H1 (cell line): ENCODE data around the gene STARD8. TPM values are rescaled to one million over a fixed set of nuclear protein-coding genes. Genes with fewer than 3 reads are reported as not detected.

ENCODE experiments used
- CTCF ChIA-PET: fragments of 300-600 bp; sonication (Branson Sonifier 250); formaldehyde crosslinking; loops from one replicate; lab custom pipeline; 2021; ENCODE audit not compliant: partially characterized antibody; lab: Charles Lee
- POLR2A ChIA-PET: fragments of 300-600 bp; sonication (Branson Sonifier 250); formaldehyde crosslinking; loops from one replicate; lab custom pipeline; 2021; ENCODE audit warnings: inconsistent platforms; ENCODE audit not compliant: partially characterized antibody; lab: Charles Lee
- DNase-seq, 2 experiments: peaks; one replicate each; pipeline versions ENCODE4 v3.0.0 to v3.0.0-alpha.2; 2010 to 2022; ENCODE audit warnings: low spot score in 2 of 2, low read depth in 1 of 2, mixed read lengths in 1 of 2
- FAIRE-seq: peaks from 2 replicates; lab custom pipeline; 2011; peaks lifted over from hg19 to GRCh38; lab: Jason Lieb, UNC
- H2AFZ ChIP-seq: 2 replicates; pipeline ENCODE4 v1.8.1; 2012; ENCODE audit warnings: low read length, inconsistent platforms
- H2AK5ac ChIP-seq: 2 replicates; pipeline ENCODE4 v1.6.1; 2013; ENCODE audit warnings: low read depth, low read length
- H2BK120ac ChIP-seq: replicated peaks from 2 replicates; pipeline ENCODE3; 2013; ENCODE audit warnings: low read depth, low read length, inconsistent platforms
- H2BK12ac ChIP-seq: 2 replicates; pipeline ENCODE4 v1.6.1; 2013; ENCODE audit warnings: low read depth, low read length
- H2BK15ac ChIP-seq: 2 replicates; pipeline ENCODE4 v1.6.1; 2013; ENCODE audit warnings: low read length
- H2BK20ac ChIP-seq: 2 replicates; pipeline ENCODE4 v1.6.1; 2013; ENCODE audit warnings: low read length
- H2BK5ac ChIP-seq: 2 replicates; pipeline ENCODE4 v1.6.1; 2013; ENCODE audit warnings: low read depth, low read length
- H3K14ac ChIP-seq: 2 replicates; pipeline ENCODE4 v1.6.1; 2013; ENCODE audit warnings: inconsistent platforms; ENCODE audit not compliant: insufficient read length
- H3K18ac ChIP-seq: 2 replicates; pipeline ENCODE4 v1.6.1; 2013; ENCODE audit warnings: low read length; ENCODE audit errors: extremely low read depth
- H3K23ac ChIP-seq: 2 replicates; pipeline ENCODE4 v1.6.1; 2013; ENCODE audit warnings: inconsistent platforms; ENCODE audit not compliant: insufficient read length
- H3K23me2 ChIP-seq: 2 replicates; pipeline ENCODE4 v1.6.1; 2013; ENCODE audit warnings: low read depth, low read length
- H3K27ac ChIP-seq: 2 replicates; pipeline ENCODE4 v1.6.1; 2011; ENCODE audit warnings: low read depth, low read length, inconsistent platforms
- H3K27me3 ChIP-seq, 4 experiments: replicated peaks in 1 of 4; 1 replicate in 1 of 4; 2 replicates in 3 of 4; pipeline versions ENCODE4 v1.6.1 to v1.8.1; 2011 to 2013; ENCODE audit warnings: low read length in 3 of 4, mild to moderate bottlenecking in 3 of 4, inconsistent platforms in 2 of 4, mixed read lengths in 2 of 4, moderate library complexity in 1 of 4; ENCODE audit not compliant: control insufficient read depth in 3 of 4, insufficient read depth in 3 of 4; ENCODE audit errors: extremely low read depth in 1 of 4
- H3K36me3 ChIP-seq, 4 experiments: 2 replicates each; pipeline versions ENCODE4 v1.6.1 to v1.8.1; 2011 to 2013; ENCODE audit warnings: mild to moderate bottlenecking in 4 of 4, low read length in 3 of 4, moderate library complexity in 2 of 4, control low read depth in 1 of 4, inconsistent platforms in 1 of 4; ENCODE audit not compliant: insufficient read depth in 4 of 4, control insufficient read depth in 2 of 4
- H3K4ac ChIP-seq: replicated peaks from 2 replicates; pipeline ENCODE3; 2013; ENCODE audit warnings: low read length, low read depth, mixed read lengths, inconsistent platforms; ENCODE audit not compliant: insufficient read length
- H3K4me1 ChIP-seq, 4 experiments: replicated peaks in 1 of 4; 1 replicate in 1 of 4; 2 replicates in 3 of 4; pipeline versions ENCODE4 v1.6.1 to v1.8.1; 2011 to 2013; ENCODE audit warnings: low read length in 3 of 4, inconsistent platforms in 2 of 4, mixed read lengths in 1 of 4; ENCODE audit not compliant: insufficient read depth in 4 of 4, control insufficient read depth in 3 of 4
- H3K4me2 ChIP-seq, 2 experiments: 2 replicates each; pipeline versions ENCODE4 v1.6.1 to v1.8.1; 2011 to 2013; ENCODE audit warnings: low read depth in 2 of 2, low read length in 2 of 2, control low read depth in 1 of 2, inconsistent platforms in 1 of 2, mild to moderate bottlenecking in 1 of 2; ENCODE audit not compliant: insufficient read depth in 1 of 2
- H3K4me3 ChIP-seq, 4 experiments: fragments of 200-600, 300-600 bp in 1 of 4; sonication (generic), shearing (Covaris generic), sonication (Bioruptor Twin) in 1 of 4; 2 replicates each; pipeline versions ENCODE4 v1.5.1 to v1.8.1; 2011 to 2016; ENCODE audit warnings: low read length in 4 of 4, low read depth in 3 of 4, control low read depth in 2 of 4, inconsistent platforms in 2 of 4, mild to moderate bottlenecking in 2 of 4, mixed read lengths in 1 of 4, moderate library complexity in 1 of 4; ENCODE audit not compliant: insufficient read depth in 2 of 4; ENCODE audit errors: extremely low read depth in 1 of 4
- H3K56ac ChIP-seq: replicated peaks from 2 replicates; pipeline ENCODE3; 2013; ENCODE audit warnings: low read depth, mild to moderate bottlenecking, mixed read lengths, low read length, inconsistent platforms; ENCODE audit not compliant: insufficient read length
- H3K79me1 ChIP-seq: 2 replicates; pipeline ENCODE4 v1.6.1; 2013; ENCODE audit warnings: low read depth, low read length, control low read depth
- H3K79me2 ChIP-seq, 2 experiments: 2 replicates each; pipeline versions ENCODE4 v1.6.1 to v1.8.1; 2012 to 2013; ENCODE audit warnings: low read length in 2 of 2, mild to moderate bottlenecking in 2 of 2, inconsistent platforms in 1 of 2; ENCODE audit not compliant: insufficient read depth in 2 of 2, control insufficient read depth in 1 of 2
- H3K9ac ChIP-seq, 4 experiments: replicated peaks in 1 of 4; 1 replicate in 1 of 4; 2 replicates in 3 of 4; pipeline versions ENCODE4 v1.6.1 to v1.8.1; 2011 to 2013; ENCODE audit warnings: low read depth in 3 of 4, low read length in 3 of 4, control low read depth in 2 of 4, mild to moderate bottlenecking in 2 of 4, moderate library complexity in 2 of 4, inconsistent platforms in 1 of 4; ENCODE audit errors: extremely low read depth in 1 of 4
- H3K9me3 ChIP-seq, 2 experiments: 2 replicates each; pipeline versions ENCODE4 v1.6.1 to v1.8.1; 2012 to 2013; ENCODE audit warnings: mild to moderate bottlenecking in 2 of 2, moderate library complexity in 2 of 2, control low read depth in 1 of 2, inconsistent platforms in 1 of 2, low read depth in 1 of 2, low read length in 1 of 2, mixed read lengths in 1 of 2; ENCODE audit not compliant: insufficient read depth in 2 of 2
- H4K20me1 ChIP-seq, 2 experiments: replicated peaks in 1 of 2; 2 replicates each; pipeline versions ENCODE3 to v1.8.1; 2011 to 2013; ENCODE audit warnings: inconsistent platforms in 2 of 2, low read length in 2 of 2, mild to moderate bottlenecking in 1 of 2; ENCODE audit not compliant: insufficient read depth in 2 of 2, control insufficient read depth in 1 of 2
- H4K5ac ChIP-seq: 2 replicates; pipeline ENCODE4 v1.6.1; 2013; ENCODE audit warnings: low read length, low read depth, mixed read lengths, inconsistent platforms; ENCODE audit not compliant: insufficient read length
- H4K8ac ChIP-seq: 2 replicates; pipeline ENCODE4 v1.8.0; 2013; ENCODE audit warnings: mild to moderate bottlenecking, moderate library complexity, low read length, inconsistent platforms; ENCODE audit not compliant: insufficient read depth; ENCODE audit errors: extremely low read depth
- H4K91ac ChIP-seq: replicated peaks from 2 replicates; pipeline ENCODE3; 2013; ENCODE audit warnings: low read length, mixed read lengths, inconsistent platforms; ENCODE audit not compliant: insufficient read length
- BCL11A ChIP-seq, 2 experiments: IDR thresholded peaks; one replicate each; pipeline ENCODE4 v1.6.1; 2011; ENCODE audit warnings: low read depth in 2 of 2, low read length in 2 of 2, mild to moderate bottlenecking in 2 of 2
- CEBPB ChIP-seq: IDR thresholded peaks from 2 replicates; pipeline ENCODE4 v1.6.1; 2012; ENCODE audit warnings: low read depth, low read length
- GABPA ChIP-seq: IDR thresholded peaks from 2 replicates; pipeline ENCODE4 v1.6.1; 2011; ENCODE audit warnings: mild to moderate bottlenecking, low read length, moderate library complexity, borderline replicate concordance; ENCODE audit not compliant: insufficient read depth
- HDAC6 ChIP-seq: IDR thresholded peaks from one replicate; pipeline ENCODE4 v1.7.1; 2012; ENCODE audit warnings: low read depth, mild to moderate bottlenecking, inconsistent platforms, low read length, moderate library complexity
- JUND ChIP-seq: IDR thresholded peaks from 2 replicates; pipeline ENCODE4 v1.6.1; 2011; ENCODE audit warnings: mild to moderate bottlenecking, improper control_type of control experiment, low read length
- KDM1A ChIP-seq: fragments of 200-600, 300-600 bp; sonication (generic); IDR thresholded peaks from 2 replicates; pipeline ENCODE4 v1.7.1; 2016; ENCODE audit warnings: mild to moderate bottlenecking, low read length, borderline replicate concordance
- POLR2AphosphoS5 ChIP-seq: IDR thresholded peaks from 2 replicates; pipeline ENCODE4 v1.6.1; 2011; ENCODE audit warnings: low read depth, low read length
- RFX5 ChIP-seq: IDR thresholded peaks from 2 replicates; pipeline ENCODE4 v1.6.1; 2011; ENCODE audit warnings: low read depth, low read length, improper control_type of control experiment, borderline replicate concordance
- RXRA ChIP-seq: IDR thresholded peaks from 2 replicates; pipeline ENCODE4 v1.6.1; 2011; ENCODE audit warnings: low read depth, mild to moderate bottlenecking, low read length, moderate library complexity; ENCODE audit not compliant: insufficient read depth
- SP2 ChIP-seq: IDR thresholded peaks from 2 replicates; pipeline ENCODE4 v1.6.1; 2012; ENCODE audit warnings: mild to moderate bottlenecking, low read length, inconsistent platforms
- SUZ12 ChIP-seq: fragments of 200-600 bp; sonication (generic); IDR thresholded peaks from 2 replicates; pipeline ENCODE4 v1.6.1; 2012; ENCODE audit warnings: mild to moderate bottlenecking, inconsistent platforms, low read length, moderate library complexity, mixed read lengths
- ZNF274 ChIP-seq: IDR thresholded peaks from 2 replicates; pipeline ENCODE4 v1.7.0; 2012; ENCODE audit warnings: low read length, borderline replicate concordance; ENCODE audit errors: extremely low read depth
- WGBS, 2 experiments: shearing (Covaris generic) in 1 of 2; methylation state at CpG; one replicate each; pipeline versions ENCODE4 v1.1.6 to v1.1.7; 2013 to 2015; ENCODE audit warnings: low lambda C conversion rate in 2 of 2, mixed read lengths in 2 of 2, inconsistent platforms in 1 of 2, low coverage in 1 of 2, missing lambda C conversion rate in 1 of 2; ENCODE audit not compliant: insufficient replicate concordance in 2 of 2, insufficient coverage in 1 of 2, insufficient read length in 1 of 2; ENCODE audit errors: extremely low coverage in 1 of 2, missing lambda C conversion rate in 1 of 2; 5-methylcytosine and 5-hydroxymethylcytosine counted together
- polyA plus RNA-seq, 7 experiments: library from polyadenylated mRNA; depleted of rRNA in 3 of 7; stranded (reverse) in 5 of 7; unstranded in 2 of 7; fragments of >200 nt in 5 of 7; fragments of 200-250 nt in 2 of 7; gene quantifications; 1 replicate in 5 of 7; 2 replicates in 1 of 7; 4 replicates in 1 of 7; pipeline versions ENCODE4 v1.2.1 to v1.2.3, GENCODE V29; 2011 to 2013; ENCODE audit warnings: missing spikeins in 2 of 7, mixed read lengths in 2 of 7
- total RNA-seq: library from RNA; stranded (reverse); fragmentation: NEBNext Ultra II Directional; extraction: Animal tissue kit (Norgen Biotek cat#: 25700); gene quantifications from 2 replicates; pipeline ENCODE4 v1.2.1, GENCODE V29; 2021

The STARD8 gene
- total and polyA plus RNA-seq, 2 of the 8 experiments (the other 6 are each of a cell fraction or from before 2014, with no cell fraction given) = 1.8 to 3.8 TPM

DNA sequence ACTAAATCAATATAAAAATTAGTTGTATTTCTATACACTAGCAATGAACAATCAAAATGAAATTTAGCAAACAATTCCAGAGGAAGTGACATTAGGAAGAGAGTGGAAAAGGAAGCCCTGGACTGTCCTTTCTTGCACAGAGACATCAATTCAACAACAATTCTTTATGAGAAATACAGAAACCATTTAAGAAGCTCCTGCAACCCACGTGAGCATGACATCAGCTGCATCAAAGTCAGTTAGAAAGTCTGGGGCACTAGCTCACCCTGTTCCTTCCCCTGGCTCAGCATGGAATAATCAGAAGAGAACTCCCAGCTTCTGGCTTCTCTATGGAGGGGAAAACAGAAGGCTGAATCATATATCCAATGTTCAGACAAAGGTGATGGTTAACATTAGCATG, 48.6 kb upstream of the STARD8 start:
- Histone ChIP-seq H3K4me1 (no peaks in the 10 kb centered on the region), H2BK15ac (no peak overlapping the region), H3K79me1 (no peaks in the 10 kb centered on the region), H3K79me2 (no peaks in the 10 kb centered on the region), H3K18ac (no peak overlapping the region), H3K23me2 (no peaks in the 10 kb centered on the region), H3K9ac (no peak overlapping the region), H3K4ac (no peak overlapping the region), H3K36me3 (no peaks in the 10 kb centered on the region), H4K20me1 (no peaks in the 10 kb centered on the region), H3K4me3 (no peak overlapping the region), H3K9me3 (peaks cover 0 to 9% of the 10 kb centered on the region in 2 experiments; a peak in 2 of 4 replicates), H3K4me2 (no peak overlapping the region), H2AFZ (no peak overlapping the region), H2AK5ac (no peak overlapping the region), H3K27me3 (no peaks in the 10 kb centered on the region), H2BK12ac (no peak overlapping the region), H4K5ac (no peak overlapping the region), H3K56ac (no peak overlapping the region), H3K23ac (no peak overlapping the region), H2BK20ac (no peak overlapping the region), H2BK120ac (no peak overlapping the region), H3K27ac (no peak overlapping the region), H4K91ac (no peak overlapping the region), H3K14ac (no peak overlapping the region), H2BK5ac (no peak overlapping the region), H4K8ac (no peak overlapping the region)
- FAIRE-seq (no peak), DNase-seq (no peak)
- 42% methylated on average over 1 of the region's 1 CpG; no CpG with 5 or more reads in 1 of the 2 experiments for WGBS, 2 experiments
- ChIA-PET POLR2A (no interaction called here), CTCF (interaction anchor here (1.2 to 2.7 kb wide), 10 partner anchors 14 to 117 kb away, joined by 3 to 16 read pairs (median 6); no protein-coding TSS in a partner anchor)
- TF ChIP-seq ZNF274 (no peak), CEBPB (no peak), RXRA (no peak), JUND (no peak), KDM1A (no peak), RFX5 (no peak), POLR2AphosphoS5 (no peak), SUZ12 (no peak), BCL11A (IDR thresholded peaks at IDR 0.05; ENCODE audit: low read depth in 2 of 2, low read length in 2 of 2) (no peak), GABPA (no peak), HDAC6 (no peak), SP2 (no peak)
